ENCODE results near the gene ABCA7.
"Not testable (repeated sequence)": the region's sequence is repeated elsewhere in the genome, so short reads cannot be mapped to it uniquely, and the experiment has no call there.

ABCA7 gene

GRCh38 chr19:1108291-1109031 lies 68.6 kb downstream of the ABCA7 start:
- DNase-seq: no peak

- no peak for DNase-seq
These were observed 69.2 kb downstream of the ABCA7 start for GRCh38 chr19:1109032-1109551.

GRCh38 chr19:1109697-1110671 lies 70.1 kb downstream of the ABCA7 start:
- DNase-seq: no peak

- DNase-seq: no peak
These were observed 71.1 kb downstream of the ABCA7 start for GRCh38 chr19:1110809-1111640.

GRCh38 chr19:1111641-1112267 lies 71.8 kb downstream of the ABCA7 start:
- no peak for DNase-seq

GRCh38 chr19:1112268-1113029 lies 72.5 kb downstream of the ABCA7 start:
- DNase-seq: no peak

- peak; percentile 80 to 84 for DNase-seq
These were observed 73.4 kb downstream of the ABCA7 start for GRCh38 chr19:1113030-1113985.

GRCh38 chr19:1113986-1114483 lies 74.1 kb downstream of the ABCA7 start:
- DNase-seq: no peak

GRCh38 chr19:1114728-1115127 lies 74.8 kb downstream of the ABCA7 start:
- DNase-seq: not testable (repeated sequence)

Data from activated CD4-positive, alpha-beta T cell treated with anti-CD3 and anti-CD28 coated beads for 4 hours (primary cell).